HepG2 (cell line): Measurements from ENCODE around the gene IDH3A. TPM values are rescaled to one million over a fixed set of nuclear protein-coding genes. Genes with fewer than 3 reads are reported as not detected.

ENCODE experiments used
- ATAC-seq: fragments of 200-7000 bp; cut with Tn5 transposase; 3 replicates; pipeline ENCODE4 v1.9.1; 2020; ENCODE audit warnings: mild to moderate bottlenecking, moderate library complexity
- BruUV-seq: library from RNA; stranded (reverse); fragments of 400-500 nt; replicated peaks from 2 replicates; lab custom pipeline; 2021; lab: Mats Ljungman, UMichigan
- CTCF ChIA-PET: fragments of 300-600 bp; formaldehyde crosslinking; extraction: SDS; loops from one replicate; lab custom pipeline; 2021; ENCODE audit warnings: low total read pairs, inconsistent platforms, low intra/inter-chr PET ratio; lab: Yijun Ruan, JAX
- POLR2A ChIA-PET: fragments of 350-600 bp; sonication (Branson Sonifier 250); formaldehyde crosslinking; loops from one replicate; lab custom pipeline; 2020; ENCODE audit warnings: antibody characterized with exemption, inconsistent platforms; lab: Yijun Ruan, JAX
- DNase-seq: peaks from one replicate; pipeline ENCODE4 v3.0.0-alpha.2; 2015; ENCODE audit warnings: low spot score
- FAIRE-seq: peaks from 3 replicates; lab custom pipeline; 2011; peaks lifted over from hg19 to GRCh38; lab: Jason Lieb, UNC
- H2AFZ ChIP-seq: one replicate; pipeline ENCODE4 v1.6.1; 2011; ENCODE audit warnings: low read length, inconsistent platforms
- H3K27ac ChIP-seq: fragments of 300-600 bp; 3 replicates; pipeline ENCODE4 v1.8.0; 2011; ENCODE audit warnings: mixed run types, mild to moderate bottlenecking, mixed read lengths, low read length, inconsistent platforms; ENCODE audit not compliant: insufficient read depth; ENCODE audit errors: extremely low read length
- H3K27me3 ChIP-seq, 2 experiments: fragments of 200-600 bp in 1 of 2; 2 replicates in 1 of 2; 3 replicates in 1 of 2; pipeline versions ENCODE4 v1.6.0 to v1.8.0; 2011; ENCODE audit warnings: low read length in 2 of 2, mild to moderate bottlenecking in 2 of 2, moderate library complexity in 2 of 2, inconsistent platforms in 1 of 2; ENCODE audit not compliant: insufficient read depth in 2 of 2, control insufficient read depth in 1 of 2
- H3K36me3 ChIP-seq, 2 experiments: fragments of 200-600 bp in 1 of 2; replicated peaks in 1 of 2; 2 replicates in 1 of 2; 3 replicates in 1 of 2; pipeline versions ENCODE4 v1.5.1 to v1.8.0; 2011; ENCODE audit warnings: low read length in 2 of 2, inconsistent platforms in 1 of 2; ENCODE audit not compliant: insufficient read depth in 2 of 2, control insufficient read depth in 1 of 2
- H3K4me1 ChIP-seq: 2 replicates; pipeline ENCODE4 v1.5.1; 2012; ENCODE audit warnings: low read length, inconsistent platforms; ENCODE audit not compliant: insufficient read depth
- H3K4me2 ChIP-seq: 2 replicates; pipeline ENCODE4 v1.6.0; 2011; ENCODE audit warnings: low read depth, low read length, inconsistent platforms
- H3K4me3 ChIP-seq, 3 experiments: fragments of 200-600 bp in 1 of 3; sonication (generic), shearing (Covaris generic) in 1 of 3; replicated peaks in 1 of 3; 2 replicates each; pipeline ENCODE4 v1.5.1; 2011 to 2016; ENCODE audit warnings: low read length in 3 of 3, inconsistent platforms in 2 of 3, low read depth in 2 of 3, mild to moderate bottlenecking in 2 of 3, control low read depth in 1 of 3, mixed read lengths in 1 of 3; ENCODE audit not compliant: insufficient read depth in 1 of 3
- H3K79me2 ChIP-seq: one replicate; pipeline ENCODE4 v1.6.1; 2011; ENCODE audit warnings: low read length, inconsistent platforms; ENCODE audit not compliant: insufficient read depth
- H3K9ac ChIP-seq: 2 replicates; pipeline ENCODE4 v1.6.0; 2011; ENCODE audit warnings: mild to moderate bottlenecking, low read depth, low read length, inconsistent platforms; ENCODE audit not compliant: insufficient read depth
- H3K9me3 ChIP-seq: 2 replicates; pipeline ENCODE4 v1.5.1; 2012; ENCODE audit warnings: mild to moderate bottlenecking, low read length
- H4K20me1 ChIP-seq: 2 replicates; pipeline ENCODE4 v1.6.0; 2011; ENCODE audit warnings: inconsistent platforms, mild to moderate bottlenecking, low read length, moderate library complexity; ENCODE audit not compliant: insufficient read depth
- CENPT ChIP-seq: sonication (generic); formaldehyde crosslinking; IDR thresholded peaks from 2 replicates; pipeline ENCODE4 v1.8.0; 2022; ENCODE audit warnings: low read depth, mild to moderate bottlenecking, moderate library complexity, missing genetic modification reagents
- EEA1 ChIP-seq: sonication (generic); formaldehyde crosslinking; IDR thresholded peaks from 2 replicates; pipeline ENCODE4 v1.5.1; 2020; ENCODE audit warnings: mild to moderate bottlenecking, missing genetic modification reagents, borderline replicate concordance
- MAFF ChIP-seq: IDR thresholded peaks from 2 replicates; pipeline ENCODE4 v1.6.1; 2011; ENCODE audit warnings: low read depth, low read length, improper control_type of control experiment
- NCOA5 ChIP-seq: sonication (generic); formaldehyde crosslinking; IDR thresholded peaks from 2 replicates; pipeline ENCODE4 v1.4.0; 2020; ENCODE audit warnings: missing genetic modification reagents
- RARA ChIP-seq: IDR thresholded peaks from 2 replicates; pipeline ENCODE4 v1.6.1; 2016; ENCODE audit warnings: missing genetic modification reagents, missing compliant biosample characterization
- RNF2 ChIP-seq: fragments of 450-650 bp; conservative IDR thresholded peaks from 2 replicates; pipeline ENCODE4 v1.6.1; 2016; ENCODE audit warnings: low read depth
- SUZ12 ChIP-seq: fragments of 150-350 bp; IDR thresholded peaks from 2 replicates; pipeline ENCODE4 v1.6.1; 2014; ENCODE audit warnings: low read depth, low read length
- TEAD3 ChIP-seq: optimal IDR thresholded peaks from 2 replicates; pipeline ENCODE3; 2016; ENCODE audit warnings: borderline replicate concordance
- YEATS2 ChIP-seq: sonication (generic); formaldehyde crosslinking; IDR thresholded peaks from 2 replicates; pipeline ENCODE4 v1.4.0; 2020; ENCODE audit warnings: missing genetic modification reagents, borderline replicate concordance
- ZBTB34 ChIP-seq: sonication (generic); formaldehyde crosslinking; IDR thresholded peaks from 2 replicates; pipeline ENCODE4 v1.8.0; 2022; ENCODE audit warnings: mild to moderate bottlenecking, missing genetic modification reagents
- ZBTB8A ChIP-seq: sonication (generic); formaldehyde crosslinking; IDR thresholded peaks from 2 replicates; pipeline ENCODE4 v1.4.0; 2020; ENCODE audit warnings: mild to moderate bottlenecking, low read depth, missing genetic modification reagents, borderline replicate concordance
- ZNF142 ChIP-seq: sonication (generic); formaldehyde crosslinking; IDR thresholded peaks from 2 replicates; pipeline ENCODE4 v1.4.0; 2020; ENCODE audit warnings: missing genetic modification reagents
- ZNF253 ChIP-seq: sonication (generic); formaldehyde crosslinking; IDR thresholded peaks from 2 replicates; pipeline ENCODE4 v1.8.0; 2022; ENCODE audit warnings: mild to moderate bottlenecking, missing genetic modification reagents, borderline replicate concordance
- ZNF33B ChIP-seq: sonication (generic); formaldehyde crosslinking; IDR thresholded peaks from 2 replicates; pipeline ENCODE4 v1.5.1; 2020; ENCODE audit warnings: mild to moderate bottlenecking, missing genetic modification reagents
- ZNF605 ChIP-seq: sonication (generic); formaldehyde crosslinking; IDR thresholded peaks from 2 replicates; pipeline ENCODE4 v1.8.0; 2022; ENCODE audit warnings: mild to moderate bottlenecking, missing genetic modification reagents
- ZNF768 ChIP-seq: sonication (generic); formaldehyde crosslinking; IDR thresholded peaks from 2 replicates; pipeline ENCODE4 v1.4.0; 2020; ENCODE audit warnings: missing genetic modification reagents
- ZNF782 ChIP-seq: sonication (generic); formaldehyde crosslinking; IDR thresholded peaks from 2 replicates; pipeline ENCODE4 v1.4.0; 2020; ENCODE audit warnings: missing genetic modification reagents, mild to moderate bottlenecking, borderline replicate concordance
- WGBS: methylation state at CpG from one replicate; pipeline ENCODE4 v1.1.6; 2017; ENCODE audit warnings: low lambda C conversion rate; 5-methylcytosine and 5-hydroxymethylcytosine counted together
- in situ Hi-C: cut with HindIII; loops from 2 replicates; pipeline ENCODE4 v1.10.0; 2017; ENCODE audit warnings: low pct_unique_long_range_greater_than_20kb; ENCODE audit not compliant: extremely low pct_ligation_motif_present
- intact Hi-C: fragments of 100-400 bp; cut with micrococcal nuclease; formaldehyde crosslinking; loops from one replicate; pipeline ENCODE4 v1.10.0; 2022; ENCODE audit not compliant: unreplicated experiment
- polyA plus RNA-seq, 8 experiments: library from polyadenylated mRNA; depleted of rRNA in 3 of 8; stranded (reverse) in 7 of 8; unstranded in 1 of 8; fragments of >200 nt; fragmentation: Illumina TruSeq in 4 of 8; extraction: Trizol in 4 of 8; gene quantifications; 2 replicates each; pipeline versions ENCODE4 v1.2.1 to v1.2.3, GENCODE V29; 2011 to 2016; ENCODE audit warnings: low read depth in 4 of 8, missing spikeins in 1 of 8, mixed read lengths in 1 of 8; ENCODE audit not compliant: insufficient read depth in 1 of 8
- total RNA-seq, 5 experiments: library from RNA; depleted of rRNA; stranded (reverse); fragments of >200 nt; fragmentation: Illumina TruSeq; extraction: Trizol; gene quantifications; 2 replicates each; pipeline ENCODE4 v1.2.3, GENCODE V29; 2016; ENCODE audit warnings: low read depth in 1 of 5
- TF ChIP-seq, protein P1 (sequence below): sonication (generic); formaldehyde crosslinking; IDR thresholded peaks from 2 replicates; pipeline ENCODE4 v1.8.1; 2023; ENCODE audit warnings: missing genetic modification reagents, mild to moderate bottlenecking, borderline replicate concordance

The IDH3A gene
- total and polyA plus RNA-seq, 2 of the 13 experiments (the other 11 are each of a cell fraction or from before 2014, with no cell fraction given) = 40.7 to 50.7 TPM

DNA sequence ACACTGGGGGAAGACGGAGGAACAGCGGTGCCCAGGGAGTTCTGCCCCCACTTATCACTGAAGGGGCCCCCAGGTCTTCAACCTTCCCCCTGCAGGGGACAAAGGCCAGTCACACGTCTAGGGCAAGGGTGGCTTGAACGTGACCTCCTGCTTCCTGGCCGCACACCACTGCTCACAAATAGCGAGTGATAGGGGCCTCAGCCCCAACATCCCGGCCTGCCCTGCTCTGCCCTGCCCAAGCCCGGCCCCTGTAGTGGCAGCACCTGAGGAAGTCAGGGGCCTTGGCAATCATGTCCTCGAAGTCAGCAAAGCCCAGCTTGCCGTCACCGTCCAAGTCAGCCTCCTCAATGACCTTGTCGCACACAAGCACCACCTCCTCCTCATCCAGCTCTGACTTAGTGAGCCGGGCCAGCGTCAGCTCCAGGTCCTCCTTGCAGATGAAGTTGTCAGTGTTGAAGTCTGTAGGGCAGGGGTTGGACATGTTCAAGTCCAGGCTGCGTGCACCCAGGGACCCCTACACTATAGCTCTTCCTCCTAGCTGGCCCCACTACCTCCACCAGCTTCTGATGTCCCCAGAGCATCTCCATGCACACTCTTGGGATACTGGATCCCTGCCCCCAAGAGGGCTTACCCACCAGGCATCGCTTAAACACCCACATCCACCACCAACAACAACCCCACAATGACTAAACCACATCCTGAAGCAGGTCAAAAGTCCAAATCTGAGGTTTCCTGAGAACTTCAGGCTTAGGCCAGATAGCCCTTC lies 43.5 kb upstream of the IDH3A start:
- POLR2A ChIA-PET = no interaction called here
- no peaks in the 10 kb centered on the region for H3K36me3 ChIP-seq
- CTCF ChIA-PET = no interaction called here
- no peaks in the 10 kb centered on the region for H3K79me2 ChIP-seq
- 14% methylated on average over 10 of the region's 16 CpGs for WGBS
- peak; percentile 35 for DNase-seq
- no peaks in the 10 kb centered on the region for H3K9me3 ChIP-seq
- no peaks in the 10 kb centered on the region for H4K20me1 ChIP-seq
- FAIRE-seq = no peak
- ATAC-seq = peak; percentile 6; the same call in 1 of the 3 replicates
- no peak overlapping the region for H2AFZ ChIP-seq
- H3K4me3 ChIP-seq = peak overlapping the region in 1 of 3 experiments; percentile 26; a peak in 2 of 6 replicates
- peaks cover 31% of the 10 kb centered on the region for H3K4me1 ChIP-seq
- H3K9ac ChIP-seq = no peak overlapping the region
- in situ Hi-C loops (loop anchor here (5.0 kb wide), 1 partner anchor 103 kb away; no protein-coding TSS in a partner anchor), intact Hi-C loops (no loop called here)
- no peak overlapping the region for H3K27ac ChIP-seq
- H3K27me3 ChIP-seq = peaks cover 0 to 4% of the 10 kb centered on the region in 2 experiments; a peak in 2 of 5 replicates
- peak overlapping the region; percentile 61 for H3K4me2 ChIP-seq
- BruUV-seq = no TSS peak
- no peak for TF ChIP-seq CENPT (CRISPR knock-in tag)
- TF ChIP-seq ZNF782 (CRISPR knock-in tag) = no peak
- TF ChIP-seq ZBTB34 (CRISPR knock-in tag) = no peak
- TF ChIP-seq, protein P1, sequence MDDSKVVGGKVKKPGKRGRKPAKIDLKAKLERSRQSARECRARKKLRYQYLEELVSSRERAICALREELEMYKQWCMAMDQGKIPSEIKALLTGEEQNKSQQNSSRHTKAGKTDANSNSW = no peak
- no peak for TF ChIP-seq NCOA5 (CRISPR knock-in tag)
- TF ChIP-seq ZNF142 = no peak
- TF ChIP-seq RNF2 = no peak
- TF ChIP-seq ZNF253 = no peak
- TF ChIP-seq YEATS2 = no peak
- TF ChIP-seq EEA1 (CRISPR knock-in tag) = no peak
- TF ChIP-seq RARA = 0 out of 2 replicates have a peak, but pooled peaks have one; percentile 10
- no peak for TF ChIP-seq ZNF768 (CRISPR knock-in tag)
- TF ChIP-seq TEAD3 (CRISPR knock-in tag) = no peak
- TF ChIP-seq ZNF605 = 0 out of 2 replicates have a peak, but pooled peaks have one; percentile 41
- no peak for TF ChIP-seq ZBTB8A (CRISPR knock-in tag)
- TF ChIP-seq SUZ12 = no peak
- no peak for TF ChIP-seq ZNF33B
- no peak for TF ChIP-seq MAFF
